Chondrocyte (in vitro differentiated cells): Measurements from ENCODE around the gene WDR7. TPM values are rescaled to one million over a fixed set of nuclear protein-coding genes. Genes with fewer than 3 reads are reported as not detected.

Experiments
- DNase-seq: peaks from one replicate; pipeline ENCODE4 v3.0.0; 2021; ENCODE audit warnings: mixed read lengths, low spot score
- H3K27ac Mint-ChIP-seq: one replicate; pipeline ENCODE4 v1.8.0; 2021; ENCODE audit warnings: mild to moderate bottlenecking, moderate library complexity, mixed read lengths; ENCODE audit not compliant: unreplicated experiment
- H3K27me3 Mint-ChIP-seq: 2 replicates; pipeline ENCODE4 v1.8.0; 2021; ENCODE audit warnings: low read depth, mixed read lengths
- H3K36me3 Mint-ChIP-seq: 2 replicates; pipeline ENCODE4 v1.8.0; 2021; ENCODE audit warnings: low read depth, mixed read lengths
- H3K4me1 Mint-ChIP-seq: 2 replicates; pipeline ENCODE4 v1.8.0; 2021; ENCODE audit warnings: low read depth, mild to moderate bottlenecking, mixed read lengths
- H3K4me3 Mint-ChIP-seq: one replicate; pipeline ENCODE4 v1.8.0; 2021; ENCODE audit warnings: mild to moderate bottlenecking, moderate library complexity, mixed read lengths; ENCODE audit not compliant: unreplicated experiment
- H3K9me3 Mint-ChIP-seq: 2 replicates; pipeline ENCODE4 v1.8.0; 2021; ENCODE audit warnings: low read depth, mixed read lengths
- CTCF ChIP-seq: fragments of 200-600 bp; sonication (generic); IDR thresholded peaks from 2 replicates; pipeline ENCODE4 v1.5.0; 2021; ENCODE audit warnings: antibody characterized with exemption, mild to moderate bottlenecking, moderate library complexity
- total RNA-seq: library from RNA; stranded (reverse); gene quantifications from 3 replicates; pipeline ENCODE4 v1.2.1, GENCODE V29; 2021

The WDR7 gene
- total RNA-seq, 1 donor from 2014 or later = 14.9 TPM

DNA sequence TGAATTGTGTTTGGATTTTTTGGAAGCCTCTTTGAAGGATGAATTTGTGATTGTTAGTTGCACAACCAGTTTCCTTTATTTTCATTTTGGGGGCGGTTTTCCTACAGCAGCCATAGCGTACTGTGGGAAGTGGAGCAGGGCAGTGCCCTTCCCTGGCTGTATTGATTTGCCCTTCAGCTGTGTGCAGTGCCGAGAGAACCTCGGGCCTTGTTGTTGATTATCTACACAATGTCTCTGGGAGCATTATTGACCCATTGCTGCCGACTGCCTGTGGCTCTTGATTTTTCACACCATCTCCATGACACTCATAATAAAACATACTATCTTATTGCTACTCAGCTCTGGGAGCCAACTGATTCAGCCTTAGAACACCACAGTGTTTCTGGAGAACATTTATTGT lies 333.6 kb downstream of the WDR7 start:
- no peaks in the 10 kb centered on the region for H3K27me3 Mint-ChIP-seq
- H3K27ac Mint-ChIP-seq = no peak overlapping the region
- H3K4me3 Mint-ChIP-seq = no peak overlapping the region
- H3K4me1 Mint-ChIP-seq = no peaks in the 10 kb centered on the region
- TF ChIP-seq CTCF = no peak
- no peak for DNase-seq
- H3K36me3 Mint-ChIP-seq = peaks cover 3% of the 10 kb centered on the region
- no peaks in the 10 kb centered on the region for H3K9me3 Mint-ChIP-seq

DNA sequence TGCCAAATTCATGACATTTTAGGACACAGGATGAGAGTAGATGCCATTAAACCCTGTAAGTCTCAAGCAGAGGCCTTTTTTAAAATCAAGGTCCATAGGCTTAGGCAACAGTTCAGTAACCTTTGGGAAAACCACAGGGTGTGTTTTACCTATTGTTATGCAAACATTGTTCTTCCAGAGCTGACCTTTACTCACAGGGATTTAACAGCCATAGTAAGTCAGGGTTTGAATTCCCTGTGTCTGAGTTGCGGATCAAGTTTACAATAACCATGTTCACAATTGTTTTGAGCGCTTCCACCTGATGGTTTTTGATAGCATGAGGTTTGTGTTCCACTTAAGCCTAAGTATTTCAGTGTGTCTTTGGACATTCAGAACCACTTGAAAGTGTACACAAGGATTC lies 335.7 kb downstream of the WDR7 start:
- H3K36me3 Mint-ChIP-seq = no peaks in the 10 kb centered on the region
- H3K9me3 Mint-ChIP-seq = peaks cover 4% of the 10 kb centered on the region
- no peak overlapping the region for H3K27ac Mint-ChIP-seq
- H3K4me3 Mint-ChIP-seq = no peak overlapping the region
- no peaks in the 10 kb centered on the region for H3K4me1 Mint-ChIP-seq
- no peak for TF ChIP-seq CTCF
- no peak for DNase-seq
- H3K27me3 Mint-ChIP-seq = no peaks in the 10 kb centered on the region

DNA sequence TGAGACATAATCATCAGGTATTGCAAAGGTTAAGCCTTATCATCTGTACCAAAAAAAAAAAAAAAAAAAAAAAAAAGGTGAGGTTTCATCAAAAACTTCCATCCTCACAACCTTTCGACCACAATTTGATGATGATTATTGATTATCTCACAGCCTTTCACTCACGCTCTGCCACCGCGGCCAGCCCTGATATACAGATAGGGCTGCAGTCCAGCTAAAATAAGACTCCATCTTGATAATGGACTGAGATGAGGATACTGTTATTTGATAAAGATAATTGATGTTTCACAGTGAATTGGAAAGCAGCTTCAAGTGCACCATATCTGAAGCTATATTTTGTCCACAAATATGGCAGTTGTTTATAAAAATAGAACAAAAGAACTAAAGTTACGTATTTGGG lies 336.1 kb downstream of the WDR7 start:
- TF ChIP-seq CTCF = no peak
- Mint-ChIP-seq H3K4me1 (no peaks in the 10 kb centered on the region), H3K9me3 (peaks cover 4% of the 10 kb centered on the region), H3K27me3 (no peaks in the 10 kb centered on the region), H3K4me3 (no peak overlapping the region), H3K36me3 (no peaks in the 10 kb centered on the region), H3K27ac (no peak overlapping the region)
- no peak for DNase-seq

GRCh38 chr18:56988022-56988421 lies 336.9 kb downstream of the WDR7 start:
- Mint-ChIP-seq H3K36me3 (no peaks in the 10 kb centered on the region), H3K4me1 (no peaks in the 10 kb centered on the region), H3K27me3 (no peaks in the 10 kb centered on the region), H3K9me3 (peaks cover 4% of the 10 kb centered on the region), H3K27ac (no peak overlapping the region), H3K4me3 (no peak overlapping the region)
- DNase-seq = no peak
- TF ChIP-seq CTCF = no peak

DNA sequence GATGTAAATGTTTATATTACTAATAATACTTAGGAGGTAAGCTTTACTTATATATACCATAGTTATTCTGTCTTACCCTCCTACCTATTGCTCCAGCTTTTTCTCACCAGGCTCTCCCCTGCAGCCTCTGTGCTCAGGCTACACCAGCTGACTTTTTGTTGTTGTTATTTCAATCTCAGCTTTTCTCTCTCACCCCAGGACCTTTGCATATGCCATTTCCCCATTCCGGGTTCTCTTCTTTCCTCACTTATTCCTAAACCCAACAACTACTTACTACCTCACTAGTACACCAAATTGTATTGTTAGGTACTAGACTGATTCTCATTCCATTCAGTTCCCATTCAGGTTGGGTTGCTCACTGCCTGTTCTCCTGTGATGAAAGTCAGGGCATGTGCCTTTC lies 339.5 kb downstream of the WDR7 start:
- H3K27me3 Mint-ChIP-seq = no peaks in the 10 kb centered on the region
- H3K9me3 Mint-ChIP-seq = peaks cover 4% of the 10 kb centered on the region
- TF ChIP-seq CTCF = no peak
- H3K4me3 Mint-ChIP-seq = no peak overlapping the region
- no peaks in the 10 kb centered on the region for H3K36me3 Mint-ChIP-seq
- no peaks in the 10 kb centered on the region for H3K4me1 Mint-ChIP-seq
- no peak for DNase-seq
- no peak overlapping the region for H3K27ac Mint-ChIP-seq
